T-cell (primary cell): ENCODE data around the gene CABCOCO1. TPM values are rescaled to one million over a fixed set of nuclear protein-coding genes. Genes with fewer than 3 reads are reported as not detected.

Experiments used
- ATAC-seq, 4 experiments: fragments of 200-7000 bp in 3 of 4; fragments of 150-1000 bp in 1 of 4; cut with Tn5 transposase; replicated peaks in 1 of 4; 1 replicate in 3 of 4; 2 replicates in 1 of 4; pipeline ENCODE4 v1.10.0; 2021; ENCODE audit warnings: moderate library complexity in 3 of 4, mild to moderate bottlenecking in 2 of 4, moderate number of reproducible peaks in 1 of 4
- CTCF ChIA-PET, 2 donors: fragments of 300-600 bp; sonication (Branson Sonifier 250); formaldehyde crosslinking; loops; one replicate each; lab custom pipeline; 2022; ENCODE audit warnings: antibody characterized with exemption in 2 of 2; lab: Charles Lee
- POLR2A ChIA-PET, 2 donors: fragments of 300-600 bp; sonication (Branson Sonifier 250); formaldehyde crosslinking; loops; one replicate each; lab custom pipeline; 2022; ENCODE audit warnings: antibody characterized with exemption in 2 of 2; lab: Charles Lee
- DNase-seq, 35 experiments: peaks; one replicate each; pipeline versions ENCODE4 v3.0.0 to v3.0.0-alpha.2; 2013 to 2023
- H3K27ac ChIP-seq: one replicate; pipeline ENCODE4 v1.5.1; 2013; ENCODE audit warnings: low read length
- H3K27me3 ChIP-seq, 2 experiments: replicated peaks in 1 of 2; 1 replicate in 1 of 2; 2 replicates in 1 of 2; pipeline versions ENCODE4 v1.6.1 to v1.7.0; 2013; ENCODE audit warnings: low read length in 1 of 2, mixed read lengths in 1 of 2; ENCODE audit not compliant: control insufficient read depth in 2 of 2, insufficient read depth in 2 of 2; ENCODE audit errors: extremely low read depth in 1 of 2
- H3K36me3 ChIP-seq, 2 donors: 1 replicate in 1 of 2; 2 replicates in 1 of 2; pipeline versions ENCODE4 v1.6.1 to v1.7.0; 2013; ENCODE audit warnings: low read length in 1 of 2; ENCODE audit not compliant: control insufficient read depth in 2 of 2, insufficient read depth in 1 of 2; ENCODE audit errors: extremely low read depth in 1 of 2
- H3K4me1 ChIP-seq, 2 experiments: 1 replicate in 1 of 2; 2 replicates in 1 of 2; pipeline versions ENCODE4 v1.6.1 to v1.7.0; 2013; ENCODE audit warnings: low read length in 2 of 2, mixed read lengths in 1 of 2; ENCODE audit not compliant: insufficient read depth in 2 of 2, control insufficient read depth in 1 of 2; ENCODE audit errors: extremely low read depth in 1 of 2
- H3K4me3 ChIP-seq, 2 donors: 1 replicate in 1 of 2; 2 replicates in 1 of 2; pipeline versions ENCODE4 v1.5.1 to v1.7.0; 2013; ENCODE audit warnings: mild to moderate bottlenecking in 2 of 2, low read length in 1 of 2, moderate library complexity in 1 of 2; ENCODE audit not compliant: control insufficient read depth in 1 of 2; ENCODE audit errors: extremely low read depth in 1 of 2
- H3K9me3 ChIP-seq: 2 replicates; pipeline ENCODE4 v1.7.0; 2013
- H3K27ac Mint-ChIP-seq, 2 donors: one replicate each; pipeline ENCODE4 v1.8.0; 2020 to 2021; ENCODE audit warnings: mild to moderate bottlenecking in 2 of 2, mixed read lengths in 2 of 2
- H3K27me3 Mint-ChIP-seq, 2 donors: one replicate each; pipeline ENCODE4 v1.8.0; 2021 to 2022; ENCODE audit warnings: mixed read lengths in 2 of 2
- H3K36me3 Mint-ChIP-seq: one replicate; pipeline ENCODE4 v1.8.0; 2021; ENCODE audit warnings: mixed read lengths
- H3K4me1 Mint-ChIP-seq, 3 donors: one replicate each; pipeline ENCODE4 v1.8.0; 2020 to 2022; ENCODE audit warnings: mixed read lengths in 3 of 3, mild to moderate bottlenecking in 1 of 3
- H3K4me3 Mint-ChIP-seq, 3 donors: one replicate each; pipeline ENCODE4 v1.8.0; 2020 to 2022; ENCODE audit warnings: mild to moderate bottlenecking in 3 of 3, mixed read lengths in 3 of 3, moderate library complexity in 3 of 3
- H3K9me3 Mint-ChIP-seq, 3 donors: one replicate each; pipeline ENCODE4 v1.8.0; 2020 to 2022; ENCODE audit warnings: mixed read lengths in 3 of 3
- WGBS: methylation state at CpG from one replicate; pipeline ENCODE4 v1.1.5; 2013; ENCODE audit warnings: missing lambda C conversion rate; ENCODE audit not compliant: insufficient coverage; 5-methylcytosine and 5-hydroxymethylcytosine counted together
- total RNA-seq, 35 experiments: library from RNA in 6 of 35; stranded (reverse) in 6 of 35; fragments of 120-200 nt in 1 of 35; gene quantifications; one replicate each; pipeline versions ENCODE4 v1.2.1 to v1.2.4 and lab custom pipeline; 2013 to 2026

CABCOCO1 gene
- not detected for total RNA-seq
- total RNA-seq (2013): not detected
- 0 to 0.06 (median 0) reads per million in 29 experiments for total RNA-seq (lab: John Stamatoyannopoulos, UW)

GRCh38 chr10:61662794-61663259, at the start of gene CABCOCO1:
CABCOCO1 (plus strand) TSS chr10:61662929; CDS start chr10:61662973, 44 bp downstream.
- peaks cover 0 to 5% of the 10 kb centered on the region in 2 experiments for H3K4me1 ChIP-seq
- H3K9me3 ChIP-seq: no peaks in the 10 kb centered on the region
- peaks cover 0 to 8% (median 0%) of the 10 kb centered on the region in 3 donors for H3K4me1 Mint-ChIP-seq
- H3K36me3 Mint-ChIP-seq: no peaks in the 10 kb centered on the region
- DNase-seq (peak in 1 of 35 experiments; percentile 1), ATAC-seq (no peak)
- H3K9me3 Mint-ChIP-seq: no peaks in the 10 kb centered on the region
- H3K27ac Mint-ChIP-seq: no peak within 1 kb of the TSS
- ChIA-PET CTCF (no interaction called here), POLR2A (no interaction called here)
- H3K27me3 ChIP-seq: peaks cover 0 to 9% of the 10 kb centered on the region in 2 experiments
- 27% methylated on average over 51 of the region's 51 CpGs for WGBS
- no peaks in the 10 kb centered on the region for H3K36me3 ChIP-seq
- no peak within 1 kb of the TSS for H3K27ac ChIP-seq
- peak within 1 kb of the TSS in 1 of 2 donors; percentile 59 for H3K4me3 ChIP-seq
- H3K27me3 Mint-ChIP-seq: peaks cover 43 to 51% of the 10 kb centered on the region in 2 donors
- H3K4me3 Mint-ChIP-seq: peak within 1 kb of the TSS in 1 of 3 donors; percentile 48

GRCh38 chr10:61613665-61614064, 49.1 kb upstream of the CABCOCO1 start:
- Histone ChIP-seq H3K4me1 (no peaks in the 10 kb centered on the region), H3K27me3 (no peaks in the 10 kb centered on the region), H3K9me3 (no peaks in the 10 kb centered on the region), H3K27ac (no peak overlapping the region), H3K4me3 (no peak overlapping the region), H3K36me3 (no peaks in the 10 kb centered on the region)
- H3K4me1 Mint-ChIP-seq: no peaks in the 10 kb centered on the region
- no peak overlapping the region for H3K4me3 Mint-ChIP-seq
- CTCF ChIA-PET: interaction anchor here in 1 of 2 donors (0.6 kb wide), 1 partner anchor 727 kb away, joined by 3 read pairs; no protein-coding TSS in a partner anchor
- no CpG with 5 or more reads among the region's 2 CpGs for WGBS
- no peak for ATAC-seq
- POLR2A ChIA-PET: no interaction called here
- H3K27ac Mint-ChIP-seq: no peak overlapping the region
- H3K27me3 Mint-ChIP-seq: peaks cover 0 to 2% of the 10 kb centered on the region in 2 donors
- no peak for DNase-seq
- H3K36me3 Mint-ChIP-seq: no peaks in the 10 kb centered on the region
- no peaks in the 10 kb centered on the region for H3K9me3 Mint-ChIP-seq

GRCh38 chr10:61616611-61617010, 46.1 kb upstream of the CABCOCO1 start:
- Histone ChIP-seq H3K9me3 (no peaks in the 10 kb centered on the region), H3K4me3 (no peak overlapping the region), H3K27ac (no peak overlapping the region), H3K27me3 (no peaks in the 10 kb centered on the region), H3K4me1 (no peaks in the 10 kb centered on the region), H3K36me3 (no peaks in the 10 kb centered on the region)
- 79% methylated on average over 2 of the region's 4 CpGs for WGBS
- H3K4me1 Mint-ChIP-seq: no peaks in the 10 kb centered on the region
- H3K9me3 Mint-ChIP-seq: no peaks in the 10 kb centered on the region
- no peaks in the 10 kb centered on the region for H3K36me3 Mint-ChIP-seq
- ATAC-seq (no peak), DNase-seq (no peak)
- peaks cover 0 to 4% of the 10 kb centered on the region in 2 donors for H3K27me3 Mint-ChIP-seq
- CTCF ChIA-PET: no interaction called here
- POLR2A ChIA-PET: no interaction called here
- H3K27ac Mint-ChIP-seq: no peak overlapping the region
- no peak overlapping the region for H3K4me3 Mint-ChIP-seq

- no peaks in the 10 kb centered on the region for H3K9me3 ChIP-seq
- ATAC-seq: no peak
- Mint-ChIP-seq H3K27me3 (peaks cover 0 to 7% of the 10 kb centered on the region in 2 donors), H3K36me3 (no peaks in the 10 kb centered on the region), H3K27ac (no peak overlapping the region), H3K4me3 (no peak overlapping the region), H3K9me3 (no peaks in the 10 kb centered on the region), H3K4me1 (no peaks in the 10 kb centered on the region)
- no peak for DNase-seq
- no peak overlapping the region for H3K27ac ChIP-seq
- ChIA-PET CTCF (no interaction called here), POLR2A (no interaction called here)
- H3K36me3 ChIP-seq: no peaks in the 10 kb centered on the region
- no peaks in the 10 kb centered on the region for H3K27me3 ChIP-seq
- no peaks in the 10 kb centered on the region for H3K4me1 ChIP-seq
- no peak overlapping the region for H3K4me3 ChIP-seq
Observed at GRCh38 chr10:61617180-61617579, 45.5 kb upstream of the CABCOCO1 start.

- POLR2A ChIA-PET: no interaction called here
- Histone ChIP-seq H3K27ac (no peak overlapping the region), H3K4me3 (no peak overlapping the region), H3K4me1 (no peaks in the 10 kb centered on the region), H3K36me3 (no peaks in the 10 kb centered on the region), H3K27me3 (no peaks in the 10 kb centered on the region), H3K9me3 (no peaks in the 10 kb centered on the region)
- H3K27me3 Mint-ChIP-seq: peaks cover 0 to 10% of the 10 kb centered on the region in 2 donors
- no peaks in the 10 kb centered on the region for H3K4me1 Mint-ChIP-seq
- ATAC-seq (no peak), DNase-seq (no peak)
- no peaks in the 10 kb centered on the region for H3K9me3 Mint-ChIP-seq
- no CpG with 5 or more reads among the region's 5 CpGs for WGBS
- CTCF ChIA-PET: no interaction called here
- H3K27ac Mint-ChIP-seq: no peak overlapping the region
- H3K36me3 Mint-ChIP-seq: no peaks in the 10 kb centered on the region
- H3K4me3 Mint-ChIP-seq: no peak overlapping the region
Observed at GRCh38 chr10:61617586-61617985, 45.1 kb upstream of the CABCOCO1 start.

- H3K27ac ChIP-seq: no peak overlapping the region
- no peaks in the 10 kb centered on the region for H3K4me1 ChIP-seq
- Mint-ChIP-seq H3K27me3 (peaks cover 0 to 11% of the 10 kb centered on the region in 2 donors), H3K4me3 (no peak overlapping the region), H3K9me3 (no peaks in the 10 kb centered on the region), H3K27ac (no peak overlapping the region), H3K4me1 (no peaks in the 10 kb centered on the region), H3K36me3 (no peaks in the 10 kb centered on the region)
- ChIA-PET CTCF (no interaction called here), POLR2A (interaction anchor here in 1 of 2 donors (0.6 kb wide), 1 partner anchor 159 kb away, joined by 3 read pairs; no protein-coding TSS in a partner anchor)
- no peaks in the 10 kb centered on the region for H3K36me3 ChIP-seq
- H3K4me3 ChIP-seq: no peak overlapping the region
- WGBS: no CpG with 5 or more reads among the region's 2 CpGs
- no peaks in the 10 kb centered on the region for H3K27me3 ChIP-seq
- no peak for ATAC-seq
- DNase-seq: no peak
- H3K9me3 ChIP-seq: no peaks in the 10 kb centered on the region
Observed at GRCh38 chr10:61618388-61618961, 44.3 kb upstream of the CABCOCO1 start.
